H1 (cell line): ENCODE measurements around the gene DCX. TPM values are rescaled to one million over a fixed set of nuclear protein-coding genes. Genes with fewer than 3 reads are reported as not detected.
A peak's percentile ranks its signal among the peaks of the same experiment; 100 is the strongest.

ENCODE experiments used
- CTCF ChIA-PET: fragments of 300-600 bp; sonication (Branson Sonifier 250); formaldehyde crosslinking; loops from one replicate; lab custom pipeline; 2021; ENCODE audit not compliant: partially characterized antibody; lab: Charles Lee
- POLR2A ChIA-PET: fragments of 300-600 bp; sonication (Branson Sonifier 250); formaldehyde crosslinking; loops from one replicate; lab custom pipeline; 2021; ENCODE audit warnings: inconsistent platforms; ENCODE audit not compliant: partially characterized antibody; lab: Charles Lee
- DNase-seq, 2 experiments: peaks; one replicate each; pipeline versions ENCODE4 v3.0.0 to v3.0.0-alpha.2; 2010 to 2022; ENCODE audit warnings: low spot score in 2 of 2, low read depth in 1 of 2, mixed read lengths in 1 of 2
- FAIRE-seq: peaks from 2 replicates; lab custom pipeline; 2011; peaks lifted over from hg19 to GRCh38; lab: Jason Lieb, UNC
- H2AFZ ChIP-seq: 2 replicates; pipeline ENCODE4 v1.8.1; 2012; ENCODE audit warnings: low read length, inconsistent platforms
- H2AK5ac ChIP-seq: 2 replicates; pipeline ENCODE4 v1.6.1; 2013; ENCODE audit warnings: low read depth, low read length
- H2BK120ac ChIP-seq: replicated peaks from 2 replicates; pipeline ENCODE3; 2013; ENCODE audit warnings: low read depth, low read length, inconsistent platforms
- H2BK12ac ChIP-seq: 2 replicates; pipeline ENCODE4 v1.6.1; 2013; ENCODE audit warnings: low read depth, low read length
- H2BK15ac ChIP-seq: 2 replicates; pipeline ENCODE4 v1.6.1; 2013; ENCODE audit warnings: low read length
- H2BK20ac ChIP-seq: 2 replicates; pipeline ENCODE4 v1.6.1; 2013; ENCODE audit warnings: low read length
- H2BK5ac ChIP-seq: 2 replicates; pipeline ENCODE4 v1.6.1; 2013; ENCODE audit warnings: low read depth, low read length
- H3K14ac ChIP-seq: 2 replicates; pipeline ENCODE4 v1.6.1; 2013; ENCODE audit warnings: inconsistent platforms; ENCODE audit not compliant: insufficient read length
- H3K18ac ChIP-seq: 2 replicates; pipeline ENCODE4 v1.6.1; 2013; ENCODE audit warnings: low read length; ENCODE audit errors: extremely low read depth
- H3K23ac ChIP-seq: 2 replicates; pipeline ENCODE4 v1.6.1; 2013; ENCODE audit warnings: inconsistent platforms; ENCODE audit not compliant: insufficient read length
- H3K23me2 ChIP-seq: 2 replicates; pipeline ENCODE4 v1.6.1; 2013; ENCODE audit warnings: low read depth, low read length
- H3K27ac ChIP-seq: 2 replicates; pipeline ENCODE4 v1.6.1; 2011; ENCODE audit warnings: low read depth, low read length, inconsistent platforms
- H3K27me3 ChIP-seq, 4 experiments: replicated peaks in 1 of 4; 1 replicate in 1 of 4; 2 replicates in 3 of 4; pipeline versions ENCODE4 v1.6.1 to v1.8.1; 2011 to 2013; ENCODE audit warnings: low read length in 3 of 4, mild to moderate bottlenecking in 3 of 4, inconsistent platforms in 2 of 4, mixed read lengths in 2 of 4, moderate library complexity in 1 of 4; ENCODE audit not compliant: control insufficient read depth in 3 of 4, insufficient read depth in 3 of 4; ENCODE audit errors: extremely low read depth in 1 of 4
- H3K36me3 ChIP-seq, 4 experiments: 2 replicates each; pipeline versions ENCODE4 v1.6.1 to v1.8.1; 2011 to 2013; ENCODE audit warnings: mild to moderate bottlenecking in 4 of 4, low read length in 3 of 4, moderate library complexity in 2 of 4, control low read depth in 1 of 4, inconsistent platforms in 1 of 4; ENCODE audit not compliant: insufficient read depth in 4 of 4, control insufficient read depth in 2 of 4
- H3K4ac ChIP-seq: replicated peaks from 2 replicates; pipeline ENCODE3; 2013; ENCODE audit warnings: low read length, low read depth, mixed read lengths, inconsistent platforms; ENCODE audit not compliant: insufficient read length
- H3K4me1 ChIP-seq, 4 experiments: replicated peaks in 1 of 4; 1 replicate in 1 of 4; 2 replicates in 3 of 4; pipeline versions ENCODE4 v1.6.1 to v1.8.1; 2011 to 2013; ENCODE audit warnings: low read length in 3 of 4, inconsistent platforms in 2 of 4, mixed read lengths in 1 of 4; ENCODE audit not compliant: insufficient read depth in 4 of 4, control insufficient read depth in 3 of 4
- H3K4me2 ChIP-seq, 2 experiments: 2 replicates each; pipeline versions ENCODE4 v1.6.1 to v1.8.1; 2011 to 2013; ENCODE audit warnings: low read depth in 2 of 2, low read length in 2 of 2, control low read depth in 1 of 2, inconsistent platforms in 1 of 2, mild to moderate bottlenecking in 1 of 2; ENCODE audit not compliant: insufficient read depth in 1 of 2
- H3K4me3 ChIP-seq, 4 experiments: fragments of 200-600, 300-600 bp in 1 of 4; sonication (generic), shearing (Covaris generic), sonication (Bioruptor Twin) in 1 of 4; 2 replicates each; pipeline versions ENCODE4 v1.5.1 to v1.8.1; 2011 to 2016; ENCODE audit warnings: low read length in 4 of 4, low read depth in 3 of 4, control low read depth in 2 of 4, inconsistent platforms in 2 of 4, mild to moderate bottlenecking in 2 of 4, mixed read lengths in 1 of 4, moderate library complexity in 1 of 4; ENCODE audit not compliant: insufficient read depth in 2 of 4; ENCODE audit errors: extremely low read depth in 1 of 4
- H3K56ac ChIP-seq: replicated peaks from 2 replicates; pipeline ENCODE3; 2013; ENCODE audit warnings: low read depth, mild to moderate bottlenecking, mixed read lengths, low read length, inconsistent platforms; ENCODE audit not compliant: insufficient read length
- H3K79me1 ChIP-seq: 2 replicates; pipeline ENCODE4 v1.6.1; 2013; ENCODE audit warnings: low read depth, low read length, control low read depth
- H3K79me2 ChIP-seq, 2 experiments: 2 replicates each; pipeline versions ENCODE4 v1.6.1 to v1.8.1; 2012 to 2013; ENCODE audit warnings: low read length in 2 of 2, mild to moderate bottlenecking in 2 of 2, inconsistent platforms in 1 of 2; ENCODE audit not compliant: insufficient read depth in 2 of 2, control insufficient read depth in 1 of 2
- H3K9ac ChIP-seq, 4 experiments: replicated peaks in 1 of 4; 1 replicate in 1 of 4; 2 replicates in 3 of 4; pipeline versions ENCODE4 v1.6.1 to v1.8.1; 2011 to 2013; ENCODE audit warnings: low read depth in 3 of 4, low read length in 3 of 4, control low read depth in 2 of 4, mild to moderate bottlenecking in 2 of 4, moderate library complexity in 2 of 4, inconsistent platforms in 1 of 4; ENCODE audit errors: extremely low read depth in 1 of 4
- H3K9me3 ChIP-seq, 2 experiments: 2 replicates each; pipeline versions ENCODE4 v1.6.1 to v1.8.1; 2012 to 2013; ENCODE audit warnings: mild to moderate bottlenecking in 2 of 2, moderate library complexity in 2 of 2, control low read depth in 1 of 2, inconsistent platforms in 1 of 2, low read depth in 1 of 2, low read length in 1 of 2, mixed read lengths in 1 of 2; ENCODE audit not compliant: insufficient read depth in 2 of 2
- H4K20me1 ChIP-seq, 2 experiments: replicated peaks in 1 of 2; 2 replicates each; pipeline versions ENCODE3 to v1.8.1; 2011 to 2013; ENCODE audit warnings: inconsistent platforms in 2 of 2, low read length in 2 of 2, mild to moderate bottlenecking in 1 of 2; ENCODE audit not compliant: insufficient read depth in 2 of 2, control insufficient read depth in 1 of 2
- H4K5ac ChIP-seq: 2 replicates; pipeline ENCODE4 v1.6.1; 2013; ENCODE audit warnings: low read length, low read depth, mixed read lengths, inconsistent platforms; ENCODE audit not compliant: insufficient read length
- H4K8ac ChIP-seq: 2 replicates; pipeline ENCODE4 v1.8.0; 2013; ENCODE audit warnings: mild to moderate bottlenecking, moderate library complexity, low read length, inconsistent platforms; ENCODE audit not compliant: insufficient read depth; ENCODE audit errors: extremely low read depth
- H4K91ac ChIP-seq: replicated peaks from 2 replicates; pipeline ENCODE3; 2013; ENCODE audit warnings: low read length, mixed read lengths, inconsistent platforms; ENCODE audit not compliant: insufficient read length
- ASH2L ChIP-seq: fragments of 200-600, 300-600 bp; sonication (generic); IDR thresholded peaks from one replicate; pipeline ENCODE4 v1.7.1; 2017; ENCODE audit warnings: low read length
- ATF3 ChIP-seq: IDR thresholded peaks from 2 replicates; pipeline ENCODE4 v1.6.1; 2011; ENCODE audit warnings: low read depth, mild to moderate bottlenecking, low read length; ENCODE audit not compliant: insufficient read depth
- BACH1 ChIP-seq: IDR thresholded peaks from 2 replicates; pipeline ENCODE4 v1.6.1; 2012; ENCODE audit warnings: low read length, improper control_type of control experiment
- CBX5 ChIP-seq: fragments of 300-800, 300-1000 bp; sonication (generic); IDR thresholded peaks from 2 replicates; pipeline ENCODE4 v1.7.1; 2016; ENCODE audit warnings: antibody characterized with exemption, low read length, low read depth
- EGR1 ChIP-seq: IDR thresholded peaks from 2 replicates; pipeline ENCODE4 v1.6.1; 2011; ENCODE audit warnings: low read depth, low read length, borderline replicate concordance
- FOSL1 ChIP-seq: IDR thresholded peaks from 2 replicates; pipeline ENCODE4 v1.6.1; 2011; ENCODE audit warnings: mild to moderate bottlenecking, low read depth, low read length, moderate library complexity; ENCODE audit not compliant: insufficient read depth
- JUND ChIP-seq: IDR thresholded peaks from 2 replicates; pipeline ENCODE4 v1.6.1; 2011; ENCODE audit warnings: mild to moderate bottlenecking, improper control_type of control experiment, low read length
- NRF1 ChIP-seq: IDR thresholded peaks from 2 replicates; pipeline ENCODE4 v1.6.1; 2011; ENCODE audit warnings: mild to moderate bottlenecking, low read depth, low read length, improper control_type of control experiment
- POLR2A ChIP-seq, 2 experiments: IDR thresholded peaks; 1 replicate in 1 of 2; 2 replicates in 1 of 2; pipeline ENCODE4 v1.6.1; 2011; ENCODE audit warnings: low read depth in 2 of 2, low read length in 2 of 2, mild to moderate bottlenecking in 2 of 2; ENCODE audit errors: control extremely low read depth in 1 of 2
- POU5F1 ChIP-seq: IDR thresholded peaks from 2 replicates; pipeline ENCODE4 v1.6.1; 2011; ENCODE audit warnings: low read depth, mild to moderate bottlenecking, low read length, moderate library complexity
- SAP30 ChIP-seq: fragments of 300-600 bp; sonication (generic); IDR thresholded peaks from 2 replicates; pipeline ENCODE4 v1.7.1; 2012; ENCODE audit warnings: low read length, moderate library complexity, mild to moderate bottlenecking, inconsistent platforms; ENCODE audit not compliant: insufficient read depth, insufficient replicate concordance
- SIRT6 ChIP-seq: IDR thresholded peaks from one replicate; pipeline ENCODE4 v1.7.1; 2012; ENCODE audit warnings: low read length, inconsistent platforms
- SP1 ChIP-seq: IDR thresholded peaks from 2 replicates; pipeline ENCODE4 v1.6.1; 2011; ENCODE audit warnings: low read depth, low read length
- SP2 ChIP-seq: IDR thresholded peaks from 2 replicates; pipeline ENCODE4 v1.6.1; 2012; ENCODE audit warnings: mild to moderate bottlenecking, low read length, inconsistent platforms
- TEAD4 ChIP-seq: IDR thresholded peaks from 2 replicates; pipeline ENCODE4 v1.6.1; 2012; ENCODE audit warnings: low read depth, low read length, inconsistent platforms, mixed read lengths
- YY1 ChIP-seq: IDR thresholded peaks from 2 replicates; pipeline ENCODE4 v1.6.1; 2011; ENCODE audit warnings: low read depth, mild to moderate bottlenecking, low read length
- ZNF274 ChIP-seq: IDR thresholded peaks from 2 replicates; pipeline ENCODE4 v1.7.0; 2012; ENCODE audit warnings: low read length, borderline replicate concordance; ENCODE audit errors: extremely low read depth
- whole genome bisulfite sequencing, 2 experiments: shearing (Covaris generic) in 1 of 2; methylation state at CpG; one replicate each; pipeline versions ENCODE4 v1.1.6 to v1.1.7; 2013 to 2015; ENCODE audit warnings: low lambda C conversion rate in 2 of 2, mixed read lengths in 2 of 2, inconsistent platforms in 1 of 2, low coverage in 1 of 2, missing lambda C conversion rate in 1 of 2; ENCODE audit not compliant: insufficient replicate concordance in 2 of 2, insufficient coverage in 1 of 2, insufficient read length in 1 of 2; ENCODE audit errors: extremely low coverage in 1 of 2, missing lambda C conversion rate in 1 of 2; 5-methylcytosine and 5-hydroxymethylcytosine counted together
- polyA plus RNA-seq, 7 experiments: library from polyadenylated mRNA; depleted of rRNA in 3 of 7; stranded (reverse) in 5 of 7; unstranded in 2 of 7; fragments of >200 nt in 5 of 7; fragments of 200-250 nt in 2 of 7; gene quantifications; 1 replicate in 5 of 7; 2 replicates in 1 of 7; 4 replicates in 1 of 7; pipeline versions ENCODE4 v1.2.1 to v1.2.3, GENCODE V29; 2011 to 2013; ENCODE audit warnings: missing spikeins in 2 of 7, mixed read lengths in 2 of 7
- total RNA-seq: library from RNA; stranded (reverse); fragmentation: NEBNext Ultra II Directional; extraction: Animal tissue kit (Norgen Biotek cat#: 25700); gene quantifications from 2 replicates; pipeline ENCODE4 v1.2.1, GENCODE V29; 2021

Gene DCX
- total and polyA plus RNA-seq, 2 of the 8 experiments (the other 6 are each of a cell fraction or from before 2014, with no cell fraction given) = 1.3 to 3.3 TPM

DNA sequence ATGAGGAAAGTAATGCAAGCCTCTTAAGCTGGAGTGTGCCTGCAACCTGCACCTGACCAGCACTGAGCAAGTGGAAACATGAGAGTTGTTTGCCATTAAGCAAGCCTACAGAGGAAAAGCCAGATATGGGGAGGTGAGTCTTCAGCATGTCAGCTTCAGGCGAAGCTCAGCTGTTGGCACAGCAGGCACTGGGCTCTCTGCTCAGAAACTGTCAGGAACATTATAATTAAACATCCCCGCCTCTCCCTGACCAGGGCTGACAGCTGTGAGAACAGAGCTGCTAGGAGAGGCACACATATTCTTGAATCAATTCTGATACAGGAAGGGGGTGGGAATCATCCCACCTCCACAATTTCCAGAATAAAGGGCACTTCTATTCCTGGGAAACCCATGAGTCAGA, 19.0 kb upstream of the DCX start:
- FAIRE-seq (peak; percentile 7), DNase-seq (no peak)
- H3K9me3 ChIP-seq = no peaks in the 10 kb centered on the region
- no peak overlapping the region for H3K4me3 ChIP-seq
- no peaks in the 10 kb centered on the region for H3K4me1 ChIP-seq
- H4K20me1 ChIP-seq = no peaks in the 10 kb centered on the region
- no peaks in the 10 kb centered on the region for H3K79me2 ChIP-seq
- no peak overlapping the region for H3K18ac ChIP-seq
- no peak overlapping the region for H4K5ac ChIP-seq
- H3K23me2 ChIP-seq = no peaks in the 10 kb centered on the region
- WGBS, 2 experiments = 94% methylated on average over 2 of the region's 2 CpGs; no CpG with 5 or more reads in 1 of the 2 experiments
- H3K4ac ChIP-seq = no peak overlapping the region
- H3K4me2 ChIP-seq = no peak overlapping the region
- ChIA-PET POLR2A (no interaction called here), CTCF (interaction anchor here (1.3 kb wide), 1 partner anchor 17 kb away, joined by 5 read pairs; no protein-coding TSS in a partner anchor)
- H2BK5ac ChIP-seq = no peak overlapping the region
- no peak overlapping the region for H4K8ac ChIP-seq
- no peaks in the 10 kb centered on the region for H3K36me3 ChIP-seq
- no peak overlapping the region for H2BK120ac ChIP-seq
- H3K79me1 ChIP-seq = no peaks in the 10 kb centered on the region
- no peak overlapping the region for H2BK12ac ChIP-seq
- H2BK15ac ChIP-seq = no peak overlapping the region
- no peak overlapping the region for H2AK5ac ChIP-seq
- H3K27me3 ChIP-seq = no peaks in the 10 kb centered on the region
- no peak overlapping the region for H3K23ac ChIP-seq
- H2BK20ac ChIP-seq = no peak overlapping the region
- no peak overlapping the region for H3K9ac ChIP-seq
- no peak overlapping the region for H2AFZ ChIP-seq
- no peak overlapping the region for H3K56ac ChIP-seq
- H4K91ac ChIP-seq = no peak overlapping the region
- no peak overlapping the region for H3K27ac ChIP-seq
- no peak overlapping the region for H3K14ac ChIP-seq
- TF ChIP-seq POU5F1 (no peak), ATF3 (no peak), JUND (no peak), SP2 (no peak), SAP30 (no peak), YY1 (no peak), FOSL1 (no peak), SP1 (no peak), NRF1 (no peak), SIRT6 (no peak), ASH2L (no peak), BACH1 (no peak), EGR1 (no peak), TEAD4 (no peak), POLR2A (IDR thresholded peaks at IDR 0.05; ENCODE audit: control extremely low read depth in 1 of 2, low read depth in 2 of 2, low read length in 2 of 2) (no peak), ZNF274 (no peak), CBX5 (no peak)
